ENCODE results near the gene KCNT1.

Gene KCNT1

DNA sequence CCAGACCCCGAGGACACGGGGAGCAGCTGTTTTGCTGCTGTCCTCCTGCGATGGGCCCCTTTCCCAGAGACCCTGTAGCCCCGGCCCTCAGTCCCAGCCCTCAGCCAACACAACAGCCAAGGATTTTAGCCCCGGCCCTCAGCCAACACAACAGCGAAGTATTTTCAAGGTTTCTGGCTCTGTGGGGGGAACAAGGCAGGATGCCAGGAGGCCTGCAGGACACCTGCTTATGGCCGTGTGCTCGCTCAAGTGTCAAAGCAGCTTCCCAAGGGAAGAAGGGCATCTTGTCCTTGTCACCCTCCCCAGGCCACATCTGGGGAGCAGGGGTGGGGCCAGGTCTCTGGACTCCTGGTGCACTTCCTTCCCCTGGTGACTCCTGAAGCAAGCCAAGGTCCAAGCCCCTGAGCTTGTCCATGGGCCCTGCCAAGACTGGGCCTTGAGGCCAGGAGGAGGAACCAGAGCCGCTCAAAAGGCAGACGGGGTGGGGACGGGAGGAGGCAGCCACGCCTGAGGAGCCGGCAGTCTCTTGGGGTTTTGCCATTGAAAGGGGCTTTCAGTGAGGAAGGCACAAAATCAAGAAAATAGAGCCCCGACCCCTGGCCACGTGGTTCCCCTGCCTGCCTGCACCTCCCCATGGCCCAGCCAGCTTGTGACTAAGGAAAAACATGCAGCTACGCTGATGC is 10.8 kb downstream of the KCNT1 start:
- Histone ChIP-seq H3K36me3 (ENCODE audit: low read length) (no peaks in the 10 kb centered on the region), H3K27ac (ENCODE audit: low read depth, low read length) (no peak overlapping the region), H3K9ac (ENCODE audit: low read length) (no peak overlapping the region), H4K20me1 (ENCODE audit: low read depth, low read length) (no peaks in the 10 kb centered on the region), H3K9me2 (replicated peaks; ENCODE audit: insufficient read depth, low read length) (no peaks in the 10 kb centered on the region), H2AFZ (ENCODE audit: low read depth, low read length, severe bottlenecking) (no peak overlapping the region), H3K79me2 (ENCODE audit: insufficient read depth, low read length) (no peaks in the 10 kb centered on the region), H3K9me3 (ENCODE audit: insufficient read depth, low read length) (no peaks in the 10 kb centered on the region), H3F3A (ENCODE audit: insufficient read depth) (no peaks in the 10 kb centered on the region), H3K4me3 (ENCODE audit: insufficient read depth, low read length, poor library complexity, severe bottlenecking) (no peak overlapping the region), H3K27me3 (ENCODE audit: low read length) (no peaks in the 10 kb centered on the region), H3K4me2 (ENCODE audit: low read depth, low read length, poor library complexity, severe bottlenecking) (no peak overlapping the region)
- TF ChIP-seq EZH2phosphoT487 (conservative IDR thresholded peaks at IDR 0.05; ENCODE audit: low read length), result no peak
- TF ChIP-seq, protein P1, sequence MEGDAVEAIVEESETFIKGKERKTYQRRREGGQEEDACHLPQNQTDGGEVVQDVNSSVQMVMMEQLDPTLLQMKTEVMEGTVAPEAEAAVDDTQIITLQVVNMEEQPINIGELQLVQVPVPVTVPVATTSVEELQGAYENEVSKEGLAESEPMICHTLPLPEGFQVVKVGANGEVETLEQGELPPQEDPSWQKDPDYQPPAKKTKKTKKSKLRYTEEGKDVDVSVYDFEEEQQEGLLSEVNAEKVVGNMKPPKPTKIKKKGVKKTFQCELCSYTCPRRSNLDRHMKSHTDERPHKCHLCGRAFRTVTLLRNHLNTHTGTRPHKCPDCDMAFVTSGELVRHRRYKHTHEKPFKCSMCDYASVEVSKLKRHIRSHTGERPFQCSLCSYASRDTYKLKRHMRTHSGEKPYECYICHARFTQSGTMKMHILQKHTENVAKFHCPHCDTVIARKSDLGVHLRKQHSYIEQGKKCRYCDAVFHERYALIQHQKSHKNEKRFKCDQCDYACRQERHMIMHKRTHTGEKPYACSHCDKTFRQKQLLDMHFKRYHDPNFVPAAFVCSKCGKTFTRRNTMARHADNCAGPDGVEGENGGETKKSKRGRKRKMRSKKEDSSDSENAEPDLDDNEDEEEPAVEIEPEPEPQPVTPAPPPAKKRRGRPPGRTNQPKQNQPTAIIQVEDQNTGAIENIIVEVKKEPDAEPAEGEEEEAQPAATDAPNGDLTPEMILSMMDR (IDR thresholded peaks at IDR 0.05; ENCODE audit: insufficient read depth, low read length, poor library complexity, severe bottlenecking), result no peak

DNA sequence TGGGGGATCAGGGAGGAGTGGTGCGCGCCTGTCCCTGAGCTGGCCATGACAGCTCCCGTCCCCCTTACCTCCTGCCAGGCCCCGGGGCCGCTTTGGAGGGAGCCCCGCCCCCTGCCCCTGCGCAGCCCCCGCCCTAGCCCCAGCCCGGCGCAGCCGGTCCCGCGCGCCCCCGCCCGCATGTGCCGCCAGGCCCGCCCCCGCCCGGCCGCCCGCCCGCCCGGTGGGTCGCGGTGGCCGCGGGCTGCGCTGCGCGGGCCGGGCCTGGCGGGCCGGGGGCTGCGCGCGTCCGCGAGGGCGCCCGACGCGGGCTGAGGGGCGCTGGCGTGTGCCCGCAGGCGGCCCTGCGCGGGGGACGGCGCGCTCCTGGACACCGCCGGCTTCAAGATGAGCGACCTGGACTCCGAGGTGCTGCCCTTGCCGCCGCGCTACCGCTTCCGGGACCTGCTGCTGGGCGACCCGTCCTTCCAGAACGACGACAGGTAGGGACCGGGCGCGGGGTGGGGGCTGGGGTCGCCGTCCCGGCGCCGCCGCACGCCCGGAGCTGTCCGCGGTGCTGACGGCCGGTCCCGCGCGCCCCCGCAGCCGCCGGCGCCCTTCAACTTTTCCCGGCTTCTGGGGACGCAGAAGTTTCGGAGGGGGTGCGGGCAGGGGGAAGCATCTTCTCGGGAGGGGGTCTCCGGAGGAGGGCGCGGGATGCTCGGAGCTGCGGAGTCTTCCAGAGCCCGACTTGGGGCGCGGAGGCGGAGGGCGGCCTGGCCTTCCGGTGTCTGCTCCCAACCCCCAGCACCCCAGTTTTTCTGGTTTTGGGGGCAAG is 12.5 kb downstream of the KCNT1 start:
- Histone ChIP-seq H3K4me3 (ENCODE audit: insufficient read depth, low read length, poor library complexity, severe bottlenecking) (no peak overlapping the region), H2AFZ (ENCODE audit: low read depth, low read length, severe bottlenecking) (no peak overlapping the region), H3F3A (ENCODE audit: insufficient read depth) (no peaks in the 10 kb centered on the region), H3K27ac (ENCODE audit: low read depth, low read length) (no peak overlapping the region), H3K9ac (ENCODE audit: low read length) (no peak overlapping the region), H3K9me2 (replicated peaks; ENCODE audit: insufficient read depth, low read length) (no peaks in the 10 kb centered on the region), H3K36me3 (ENCODE audit: low read length) (no peaks in the 10 kb centered on the region), H3K27me3 (ENCODE audit: low read length) (no peaks in the 10 kb centered on the region), H3K79me2 (ENCODE audit: insufficient read depth, low read length) (no peaks in the 10 kb centered on the region), H4K20me1 (ENCODE audit: low read depth, low read length) (no peaks in the 10 kb centered on the region), H3K9me3 (ENCODE audit: insufficient read depth, low read length) (no peaks in the 10 kb centered on the region), H3K4me2 (ENCODE audit: low read depth, low read length, poor library complexity, severe bottlenecking) (no peak overlapping the region)
- TF ChIP-seq, protein P1 (IDR thresholded peaks at IDR 0.05; ENCODE audit: insufficient read depth, low read length, poor library complexity, severe bottlenecking), result no peak
- TF ChIP-seq EZH2phosphoT487 (conservative IDR thresholded peaks at IDR 0.05; ENCODE audit: low read length), result no peak

DNA sequence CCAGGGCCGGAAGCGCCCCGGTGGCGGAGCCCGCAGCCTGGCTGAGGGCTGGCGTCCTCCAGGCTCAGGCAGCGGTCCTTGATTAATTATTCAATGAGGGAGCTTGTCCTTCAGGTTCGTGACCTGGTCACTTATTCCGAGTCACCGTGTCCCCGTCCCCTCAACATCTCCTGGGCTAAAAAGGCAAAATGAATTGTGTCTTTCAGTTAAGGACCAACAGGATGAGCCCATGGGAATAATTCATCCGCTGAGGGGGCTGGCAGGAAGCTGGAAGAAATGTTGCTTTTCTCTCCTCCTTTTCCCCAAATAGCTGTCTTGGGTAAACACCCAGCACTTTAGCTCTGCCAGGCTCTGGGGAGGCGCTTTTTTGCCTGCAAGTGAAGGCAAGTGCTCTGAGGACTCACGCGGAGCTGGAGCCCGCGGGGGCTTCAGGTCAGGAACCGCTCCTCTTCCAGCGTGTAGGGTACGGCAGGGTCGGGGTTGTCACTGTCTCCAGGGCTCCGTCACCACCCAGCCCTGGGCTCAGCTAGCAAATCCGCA is 13.1 kb downstream of the KCNT1 start:
- Histone ChIP-seq H3K79me2 (ENCODE audit: insufficient read depth, low read length) (no peaks in the 10 kb centered on the region), H3F3A (ENCODE audit: insufficient read depth) (no peaks in the 10 kb centered on the region), H3K9ac (ENCODE audit: low read length) (no peak overlapping the region), H3K27ac (ENCODE audit: low read depth, low read length) (no peak overlapping the region), H3K9me3 (ENCODE audit: insufficient read depth, low read length) (no peaks in the 10 kb centered on the region), H3K9me2 (replicated peaks; ENCODE audit: insufficient read depth, low read length) (no peaks in the 10 kb centered on the region), H3K36me3 (ENCODE audit: low read length) (no peaks in the 10 kb centered on the region), H3K4me2 (ENCODE audit: low read depth, low read length, poor library complexity, severe bottlenecking) (no peak overlapping the region), H3K4me3 (ENCODE audit: insufficient read depth, low read length, poor library complexity, severe bottlenecking) (no peak overlapping the region), H2AFZ (ENCODE audit: low read depth, low read length, severe bottlenecking) (no peak overlapping the region), H3K27me3 (ENCODE audit: low read length) (no peaks in the 10 kb centered on the region), H4K20me1 (ENCODE audit: low read depth, low read length) (no peaks in the 10 kb centered on the region)
- no peak for TF ChIP-seq EZH2phosphoT487 (conservative IDR thresholded peaks at IDR 0.05; ENCODE audit: low read length)
- TF ChIP-seq, protein P1 (IDR thresholded peaks at IDR 0.05; ENCODE audit: insufficient read depth, low read length, poor library complexity, severe bottlenecking), result no peak
